GM04504 (cell line): ENCODE data around the gene TFG.

ENCODE experiments used
- DNase-seq: peaks from one replicate; pipeline ENCODE4 v3.0.0-alpha.2; 2012; ENCODE audit warnings: low read depth

Gene TFG

GRCh38 chr3:100798012-100798411 is 88.7 kb downstream of the TFG start:
- DNase-seq: no peak
